Measurements from ENCODE around the gene LMBR1. TPM values are rescaled to one million over a fixed set of nuclear protein-coding genes. Genes with fewer than 3 reads are reported as not detected.
A peak's percentile ranks its signal among the peaks of the same experiment; 100 is the strongest.

The LMBR1 gene
- polyA plus RNA-seq, 3 donors, result 14.8 to 24.4 (median 21.2) TPM

DNA sequence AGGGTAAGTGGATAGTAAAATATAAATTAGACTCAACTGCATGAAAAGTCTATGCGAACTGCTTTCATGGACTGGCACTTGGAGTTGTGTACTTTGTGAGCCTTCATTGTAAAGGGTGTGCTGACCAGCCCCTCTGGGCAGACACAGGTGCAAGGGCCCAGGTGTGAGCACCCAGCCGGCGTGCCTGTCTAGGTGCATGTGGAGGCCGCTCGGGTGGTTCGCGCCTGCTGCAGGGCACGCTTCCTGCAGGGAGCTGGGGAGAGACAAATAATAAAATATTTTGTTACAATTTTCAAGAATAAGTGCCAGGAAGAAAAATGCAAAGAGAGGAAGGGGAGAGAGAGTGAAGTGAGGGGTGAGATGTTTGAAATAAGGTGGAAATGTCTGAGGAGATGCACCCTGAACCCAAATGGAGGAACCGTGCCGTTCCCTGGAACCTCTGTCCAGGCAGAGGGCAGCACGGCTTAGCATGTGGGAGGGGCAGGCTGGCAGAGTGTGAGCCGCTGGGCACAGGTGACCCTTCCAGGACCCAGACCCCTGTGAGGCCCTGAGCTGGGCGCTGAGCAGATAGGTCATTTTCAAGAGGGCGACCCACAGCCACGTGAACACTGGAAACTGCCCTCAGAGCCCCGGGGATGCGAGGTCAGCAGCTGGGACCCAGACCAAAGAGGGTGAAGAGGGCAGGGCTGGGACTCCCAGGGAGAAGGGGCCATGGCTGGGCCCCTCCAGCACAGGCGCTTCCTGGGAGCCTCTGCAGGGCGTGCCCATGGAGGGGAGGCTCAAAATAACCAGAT lies 223.8 kb downstream of the LMBR1 start:
- no peak overlapping the region for H3K4me3 Mint-ChIP-seq
- no peak for DNase-seq
- Histone ChIP-seq H4K20me1 (ENCODE audit: insufficient read depth, low read length) (no peaks in the 10 kb centered on the region), H3K4me1 (ENCODE audit: control insufficient read depth in 1 of 2, insufficient read depth in 2 of 2, low read length in 2 of 2) (no peaks in the 10 kb centered on the region), H3K27ac (ENCODE audit: low read depth in 1 of 2, low read length in 2 of 2) (no peak overlapping the region), H3K4me3 (replicated peaks in 1 of 3; ENCODE audit: low read depth in 2 of 3, low read length in 3 of 3) (no peak overlapping the region), H3K9me3 (replicated peaks in 1 of 2; ENCODE audit: control insufficient read depth in 1 of 2, insufficient read depth in 1 of 2, low read length in 2 of 2) (no peaks in the 10 kb centered on the region), H3K9ac (ENCODE audit: insufficient read depth, low read length, poor library complexity, severe bottlenecking) (no peak overlapping the region), H3K79me2 (ENCODE audit: insufficient read depth, low read length) (no peaks in the 10 kb centered on the region), H3K4me2 (replicated peaks; ENCODE audit: extremely low read depth, low read length, poor library complexity, severe bottlenecking) (no peak overlapping the region), H2AFZ (ENCODE audit: insufficient read depth, low read depth, low read length, poor library complexity, severe bottlenecking) (no peak overlapping the region), H3K27me3 (ENCODE audit: control insufficient read depth in 2 of 2, insufficient read depth in 2 of 2, low read length in 2 of 2) (no peaks in the 10 kb centered on the region), H3K36me3 (replicated peaks in 1 of 2; ENCODE audit: control insufficient read depth in 1 of 2, insufficient read depth in 2 of 2, low read length in 2 of 2) (peaks cover 5 to 20% of the 10 kb centered on the region in 2 donors)
- no peak overlapping the region for H3K27ac Mint-ChIP-seq
- intact Hi-C loops (cut with micrococcal nuclease), result no loop called here
- H3K36me3 Mint-ChIP-seq, result peaks cover 35 to 36% of the 10 kb centered on the region in 2 donors
- H3K9me3 Mint-ChIP-seq, result no peaks in the 10 kb centered on the region
- TF ChIP-seq CTCF (IDR thresholded peaks at IDR 0.05), result no peak
- no peaks in the 10 kb centered on the region for H3K4me1 Mint-ChIP-seq
- 97% methylated on average over 15 of the region's 19 CpGs for WGBS (ENCODE audit: insufficient coverage)
- H3K27me3 Mint-ChIP-seq (ENCODE audit: low read depth in 3 of 3), result no peaks in the 10 kb centered on the region

DNA sequence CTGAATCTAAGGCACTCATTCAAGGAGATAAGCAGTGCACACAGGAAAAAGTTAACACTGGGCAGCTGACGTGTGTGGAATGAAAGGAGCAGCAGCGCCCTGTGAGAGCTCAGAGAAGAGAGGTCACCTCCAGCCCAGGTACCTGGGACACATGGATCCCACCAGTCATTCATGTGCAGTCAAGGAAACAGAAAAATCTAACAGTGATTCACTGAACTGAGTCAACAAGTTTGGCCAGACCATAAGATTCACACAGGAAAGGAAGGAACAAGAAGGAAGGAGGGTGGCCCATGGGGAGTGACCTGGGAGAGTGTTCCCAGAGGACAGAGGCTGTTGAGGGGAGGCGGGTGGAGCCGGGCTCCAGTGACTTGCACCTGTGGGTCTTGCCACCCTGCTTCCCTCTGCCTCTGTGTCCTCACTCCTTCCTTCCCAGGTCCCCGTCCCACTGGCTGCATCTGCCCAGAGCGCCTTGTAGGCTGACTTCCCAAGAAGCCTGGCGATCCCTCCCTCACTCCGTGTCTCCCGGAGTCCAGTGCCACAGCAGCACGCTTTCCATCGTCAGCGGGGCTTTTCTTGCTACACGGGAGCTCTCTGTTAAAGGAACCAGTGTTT lies 224.7 kb downstream of the LMBR1 start:
- no peak overlapping the region for H3K4me2 ChIP-seq (replicated peaks; ENCODE audit: extremely low read depth, low read length, poor library complexity, severe bottlenecking)
- Mint-ChIP-seq H3K9me3 (no peaks in the 10 kb centered on the region), H3K36me3 (peaks cover 26 to 32% of the 10 kb centered on the region in 2 donors), H3K4me3 (no peak overlapping the region), H3K4me1 (no peaks in the 10 kb centered on the region), H3K27ac (peak overlapping the region in 1 of 7 donors; percentile 10), H3K27me3 (ENCODE audit: low read depth in 3 of 3) (no peaks in the 10 kb centered on the region)
- no peaks in the 10 kb centered on the region for H3K9me3 ChIP-seq (replicated peaks in 1 of 2; ENCODE audit: control insufficient read depth in 1 of 2, insufficient read depth in 1 of 2, low read length in 2 of 2)
- H3K4me3 ChIP-seq (replicated peaks in 1 of 3; ENCODE audit: low read depth in 2 of 3, low read length in 3 of 3), result no peak overlapping the region
- H3K27me3 ChIP-seq (ENCODE audit: control insufficient read depth in 2 of 2, insufficient read depth in 2 of 2, low read length in 2 of 2), result no peaks in the 10 kb centered on the region
- H3K79me2 ChIP-seq (ENCODE audit: insufficient read depth, low read length), result no peaks in the 10 kb centered on the region
- H3K36me3 ChIP-seq (replicated peaks in 1 of 2; ENCODE audit: control insufficient read depth in 1 of 2, insufficient read depth in 2 of 2, low read length in 2 of 2), result peaks cover 3 to 17% of the 10 kb centered on the region in 2 donors
- WGBS (ENCODE audit: insufficient coverage), result 96% methylated on average over 11 of the region's 13 CpGs
- no peak for DNase-seq
- TF ChIP-seq CTCF (IDR thresholded peaks at IDR 0.05), result no peak
- H4K20me1 ChIP-seq (ENCODE audit: insufficient read depth, low read length), result no peaks in the 10 kb centered on the region
- H3K9ac ChIP-seq (ENCODE audit: insufficient read depth, low read length, poor library complexity, severe bottlenecking), result no peak overlapping the region
- no peak overlapping the region for H2AFZ ChIP-seq (ENCODE audit: insufficient read depth, low read depth, low read length, poor library complexity, severe bottlenecking)
- H3K4me1 ChIP-seq (ENCODE audit: control insufficient read depth in 1 of 2, insufficient read depth in 2 of 2, low read length in 2 of 2), result no peaks in the 10 kb centered on the region
- intact Hi-C loops (cut with micrococcal nuclease), result no loop called here
- no peak overlapping the region for H3K27ac ChIP-seq (ENCODE audit: low read depth in 1 of 2, low read length in 2 of 2)

All from CD14-positive monocyte (primary cell).